ENCODE measurements around the gene CHST12.

DNA sequence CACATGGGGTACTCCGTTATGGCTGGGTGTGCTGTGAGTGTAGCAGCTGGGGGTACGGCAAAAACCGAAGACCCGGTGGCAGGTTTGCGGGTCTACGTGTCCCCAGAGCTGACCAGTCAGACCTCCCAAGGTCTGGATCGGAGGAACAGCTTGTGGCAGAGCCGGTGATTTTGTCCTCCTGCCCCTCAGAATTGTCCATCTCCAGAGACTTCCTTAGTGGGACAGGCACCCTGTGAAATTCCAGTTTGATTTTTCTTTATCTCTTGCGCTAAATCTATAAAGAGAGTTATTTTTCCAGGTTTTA, 47.8 kb upstream of the CHST12 start:
- TF ChIP-seq, protein P1, sequence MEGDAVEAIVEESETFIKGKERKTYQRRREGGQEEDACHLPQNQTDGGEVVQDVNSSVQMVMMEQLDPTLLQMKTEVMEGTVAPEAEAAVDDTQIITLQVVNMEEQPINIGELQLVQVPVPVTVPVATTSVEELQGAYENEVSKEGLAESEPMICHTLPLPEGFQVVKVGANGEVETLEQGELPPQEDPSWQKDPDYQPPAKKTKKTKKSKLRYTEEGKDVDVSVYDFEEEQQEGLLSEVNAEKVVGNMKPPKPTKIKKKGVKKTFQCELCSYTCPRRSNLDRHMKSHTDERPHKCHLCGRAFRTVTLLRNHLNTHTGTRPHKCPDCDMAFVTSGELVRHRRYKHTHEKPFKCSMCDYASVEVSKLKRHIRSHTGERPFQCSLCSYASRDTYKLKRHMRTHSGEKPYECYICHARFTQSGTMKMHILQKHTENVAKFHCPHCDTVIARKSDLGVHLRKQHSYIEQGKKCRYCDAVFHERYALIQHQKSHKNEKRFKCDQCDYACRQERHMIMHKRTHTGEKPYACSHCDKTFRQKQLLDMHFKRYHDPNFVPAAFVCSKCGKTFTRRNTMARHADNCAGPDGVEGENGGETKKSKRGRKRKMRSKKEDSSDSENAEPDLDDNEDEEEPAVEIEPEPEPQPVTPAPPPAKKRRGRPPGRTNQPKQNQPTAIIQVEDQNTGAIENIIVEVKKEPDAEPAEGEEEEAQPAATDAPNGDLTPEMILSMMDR (IDR thresholded peaks at IDR 0.05) = no peak
- TF ChIP-seq EZH2 (IDR thresholded peaks at IDR 0.05; ENCODE audit: borderline replicate concordance, insufficient read depth, low read depth, low read length, poor library complexity, severe bottlenecking) = no peak
